SK-N-SH treated with all-trans-retinoic acid at 6 μM for 48 hours (cell line): ENCODE measurements around the gene OR10J5.

Experiments
- BACH2 ChIP-seq: fragments of 250-450 bp; sonication (Bioruptor Pico); IDR thresholded peaks from 2 replicates; pipeline ENCODE4 v1.9.0; 2021; ENCODE audit warnings: mild to moderate bottlenecking, borderline replicate concordance
- ESRRG ChIP-seq: fragments of 250-450 bp; sonication (Bioruptor Pico); IDR thresholded peaks from 2 replicates; pipeline ENCODE4 v1.6.1; 2021; ENCODE audit warnings: mild to moderate bottlenecking
- GLIS3 ChIP-seq: fragments of 250-450 bp; sonication (Bioruptor Pico); IDR thresholded peaks from 2 replicates; pipeline ENCODE4 v1.5.0; 2020; ENCODE audit warnings: mild to moderate bottlenecking, moderate library complexity
- ISL1 ChIP-seq: fragments of 250-450 bp; sonication (Bioruptor Pico); IDR thresholded peaks from 2 replicates; pipeline ENCODE4 v2.1.2; 2022; ENCODE audit warnings: mild to moderate bottlenecking, moderate library complexity
- RARB ChIP-seq: fragments of 250-450 bp; sonication (Bioruptor Pico); IDR thresholded peaks from 2 replicates; pipeline ENCODE4 v1.8.0; 2021; ENCODE audit warnings: mild to moderate bottlenecking, moderate library complexity
- TCF4 ChIP-seq: fragments of 250-450 bp; sonication (Bioruptor Pico); IDR thresholded peaks from 2 replicates; pipeline ENCODE4 v1.8.0; 2021; ENCODE audit warnings: mild to moderate bottlenecking, moderate library complexity, borderline replicate concordance
- ZFP3 ChIP-seq: fragments of 250-450 bp; sonication (Bioruptor Pico); IDR thresholded peaks from 2 replicates; pipeline ENCODE4 v1.5.0; 2020; ENCODE audit warnings: mild to moderate bottlenecking, moderate library complexity
- ZFP30 ChIP-seq: fragments of 450-650 bp; formaldehyde crosslinking; IDR thresholded peaks from 2 replicates; pipeline ENCODE4 v1.5.0; 2022; ENCODE audit warnings: mild to moderate bottlenecking, moderate library complexity
- ZNF565 ChIP-seq: fragments of 450-650 bp; formaldehyde crosslinking; conservative IDR thresholded peaks from 2 replicates; pipeline ENCODE4 v1.5.0; 2020; ENCODE audit warnings: low read depth, mild to moderate bottlenecking, moderate library complexity
- ZNF8 ChIP-seq: fragments of 450-650 bp; formaldehyde crosslinking; IDR thresholded peaks from 2 replicates; pipeline ENCODE4 v1.5.0; 2020; ENCODE audit warnings: mild to moderate bottlenecking, moderate library complexity
- TF ChIP-seq, protein P1 (sequence below): fragments of 250-450 bp; sonication (Bioruptor Pico); IDR thresholded peaks from 2 replicates; pipeline ENCODE4 v1.8.0; 2020; ENCODE audit warnings: mild to moderate bottlenecking, moderate library complexity, borderline replicate concordance
- TF ChIP-seq, protein P2 (sequence below): fragments of 250-450 bp; sonication (Bioruptor Pico); IDR thresholded peaks from 2 replicates; pipeline ENCODE4 v1.5.0; 2020; ENCODE audit warnings: mild to moderate bottlenecking, moderate library complexity
- TF ChIP-seq, protein P3 (sequence below): fragments of 250-450 bp; sonication (Bioruptor Pico); IDR thresholded peaks from 2 replicates; pipeline ENCODE4 v1.5.1; 2021; ENCODE audit warnings: mild to moderate bottlenecking, moderate library complexity
- TF ChIP-seq, protein P4 (sequence below): fragments of 250-450 bp; sonication (Bioruptor Pico); IDR thresholded peaks from 2 replicates; pipeline ENCODE4 v1.5.1; 2020; ENCODE audit warnings: low read depth, mild to moderate bottlenecking, moderate library complexity

GRCh38 chr1:159562680-159563079, 26.9 kb upstream of the OR10J5 start:
- TF ChIP-seq ZFP30, result no peak
- no peak for TF ChIP-seq GLIS3 (CRISPR knock-in tag)
- TF ChIP-seq, protein P1, sequence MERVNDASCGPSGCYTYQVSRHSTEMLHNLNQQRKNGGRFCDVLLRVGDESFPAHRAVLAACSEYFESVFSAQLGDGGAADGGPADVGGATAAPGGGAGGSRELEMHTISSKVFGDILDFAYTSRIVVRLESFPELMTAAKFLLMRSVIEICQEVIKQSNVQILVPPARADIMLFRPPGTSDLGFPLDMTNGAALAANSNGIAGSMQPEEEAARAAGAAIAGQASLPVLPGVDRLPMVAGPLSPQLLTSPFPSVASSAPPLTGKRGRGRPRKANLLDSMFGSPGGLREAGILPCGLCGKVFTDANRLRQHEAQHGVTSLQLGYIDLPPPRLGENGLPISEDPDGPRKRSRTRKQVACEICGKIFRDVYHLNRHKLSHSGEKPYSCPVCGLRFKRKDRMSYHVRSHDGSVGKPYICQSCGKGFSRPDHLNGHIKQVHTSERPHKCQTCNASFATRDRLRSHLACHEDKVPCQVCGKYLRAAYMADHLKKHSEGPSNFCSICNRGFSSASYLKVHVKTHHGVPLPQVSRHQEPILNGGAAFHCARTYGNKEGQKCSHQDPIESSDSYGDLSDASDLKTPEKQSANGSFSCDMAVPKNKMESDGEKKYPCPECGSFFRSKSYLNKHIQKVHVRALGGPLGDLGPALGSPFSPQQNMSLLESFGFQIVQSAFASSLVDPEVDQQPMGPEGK (CRISPR knock-in tag), result no peak
- no peak for TF ChIP-seq ZNF565 (CRISPR knock-in tag)
- no peak for TF ChIP-seq RARB (CRISPR knock-in tag)
- TF ChIP-seq ESRRG, result no peak
- TF ChIP-seq ZFP3 (CRISPR knock-in tag), result no peak
- no peak for TF ChIP-seq ZNF8 (CRISPR knock-in tag)
- no peak for TF ChIP-seq BACH2 (CRISPR knock-in tag)
- TF ChIP-seq, protein P2, sequence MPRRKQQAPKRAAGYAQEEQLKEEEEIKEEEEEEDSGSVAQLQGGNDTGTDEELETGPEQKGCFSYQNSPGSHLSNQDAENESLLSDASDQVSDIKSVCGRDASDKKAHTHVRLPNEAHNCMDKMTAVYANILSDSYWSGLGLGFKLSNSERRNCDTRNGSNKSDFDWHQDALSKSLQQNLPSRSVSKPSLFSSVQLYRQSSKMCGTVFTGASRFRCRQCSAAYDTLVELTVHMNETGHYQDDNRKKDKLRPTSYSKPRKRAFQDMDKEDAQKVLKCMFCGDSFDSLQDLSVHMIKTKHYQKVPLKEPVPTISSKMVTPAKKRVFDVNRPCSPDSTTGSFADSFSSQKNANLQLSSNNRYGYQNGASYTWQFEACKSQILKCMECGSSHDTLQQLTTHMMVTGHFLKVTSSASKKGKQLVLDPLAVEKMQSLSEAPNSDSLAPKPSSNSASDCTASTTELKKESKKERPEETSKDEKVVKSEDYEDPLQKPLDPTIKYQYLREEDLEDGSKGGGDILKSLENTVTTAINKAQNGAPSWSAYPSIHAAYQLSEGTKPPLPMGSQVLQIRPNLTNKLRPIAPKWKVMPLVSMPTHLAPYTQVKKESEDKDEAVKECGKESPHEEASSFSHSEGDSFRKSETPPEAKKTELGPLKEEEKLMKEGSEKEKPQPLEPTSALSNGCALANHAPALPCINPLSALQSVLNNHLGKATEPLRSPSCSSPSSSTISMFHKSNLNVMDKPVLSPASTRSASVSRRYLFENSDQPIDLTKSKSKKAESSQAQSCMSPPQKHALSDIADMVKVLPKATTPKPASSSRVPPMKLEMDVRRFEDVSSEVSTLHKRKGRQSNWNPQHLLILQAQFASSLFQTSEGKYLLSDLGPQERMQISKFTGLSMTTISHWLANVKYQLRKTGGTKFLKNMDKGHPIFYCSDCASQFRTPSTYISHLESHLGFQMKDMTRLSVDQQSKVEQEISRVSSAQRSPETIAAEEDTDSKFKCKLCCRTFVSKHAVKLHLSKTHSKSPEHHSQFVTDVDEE (CRISPR knock-in tag), result no peak
- TF ChIP-seq, protein P3, sequence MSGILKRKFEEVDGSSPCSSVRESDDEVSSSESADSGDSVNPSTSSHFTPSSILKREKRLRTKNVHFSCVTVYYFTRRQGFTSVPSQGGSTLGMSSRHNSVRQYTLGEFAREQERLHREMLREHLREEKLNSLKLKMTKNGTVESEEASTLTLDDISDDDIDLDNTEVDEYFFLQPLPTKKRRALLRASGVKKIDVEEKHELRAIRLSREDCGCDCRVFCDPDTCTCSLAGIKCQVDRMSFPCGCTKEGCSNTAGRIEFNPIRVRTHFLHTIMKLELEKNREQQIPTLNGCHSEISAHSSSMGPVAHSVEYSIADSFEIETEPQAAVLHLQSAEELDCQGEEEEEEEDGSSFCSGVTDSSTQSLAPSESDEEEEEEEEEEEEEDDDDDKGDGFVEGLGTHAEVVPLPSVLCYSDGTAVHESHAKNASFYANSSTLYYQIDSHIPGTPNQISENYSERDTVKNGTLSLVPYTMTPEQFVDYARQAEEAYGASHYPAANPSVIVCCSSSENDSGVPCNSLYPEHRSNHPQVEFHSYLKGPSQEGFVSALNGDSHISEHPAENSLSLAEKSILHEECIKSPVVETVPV (CRISPR knock-in tag), result no peak
- TF ChIP-seq, protein P4, sequence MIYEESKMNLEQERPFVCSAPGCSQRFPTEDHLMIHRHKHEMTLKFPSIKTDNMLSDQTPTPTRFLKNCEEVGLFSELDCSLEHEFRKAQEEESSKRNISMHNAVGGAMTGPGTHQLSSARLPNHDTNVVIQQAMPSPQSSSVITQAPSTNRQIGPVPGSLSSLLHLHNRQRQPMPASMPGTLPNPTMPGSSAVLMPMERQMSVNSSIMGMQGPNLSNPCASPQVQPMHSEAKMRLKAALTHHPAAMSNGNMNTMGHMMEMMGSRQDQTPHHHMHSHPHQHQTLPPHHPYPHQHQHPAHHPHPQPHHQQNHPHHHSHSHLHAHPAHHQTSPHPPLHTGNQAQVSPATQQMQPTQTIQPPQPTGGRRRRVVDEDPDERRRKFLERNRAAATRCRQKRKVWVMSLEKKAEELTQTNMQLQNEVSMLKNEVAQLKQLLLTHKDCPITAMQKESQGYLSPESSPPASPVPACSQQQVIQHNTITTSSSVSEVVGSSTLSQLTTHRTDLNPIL, result no peak
- no peak for TF ChIP-seq TCF4 (CRISPR knock-in tag)
- TF ChIP-seq ISL1 (CRISPR knock-in tag), result no peak
